IPS-20b (cell line): Measurements from ENCODE around the gene CRYGB.
"Not testable (repeated sequence)": the region's sequence is repeated elsewhere in the genome, so short reads cannot be mapped to it uniquely, and the experiment has no call there.

ENCODE experiments used
- H3K27ac ChIP-seq: one replicate; pipeline ENCODE4 v1.5.1; 2013; ENCODE audit warnings: low read length
- H3K27me3 ChIP-seq: 2 replicates; pipeline ENCODE4 v1.6.1; 2013; ENCODE audit warnings: mild to moderate bottlenecking, low read length, inconsistent platforms; ENCODE audit not compliant: insufficient read depth
- H3K36me3 ChIP-seq: 2 replicates; pipeline ENCODE4 v1.6.1; 2013; ENCODE audit warnings: low read depth, mild to moderate bottlenecking, inconsistent platforms, low read length, moderate library complexity; ENCODE audit not compliant: insufficient read depth
- H3K4me1 ChIP-seq: 2 replicates; pipeline ENCODE4 v1.6.1; 2013; ENCODE audit warnings: mild to moderate bottlenecking, control low read depth, inconsistent platforms, low read length, moderate library complexity; ENCODE audit not compliant: insufficient read depth
- H3K4me3 ChIP-seq: 2 replicates; pipeline ENCODE4 v1.5.1; 2013; ENCODE audit warnings: mild to moderate bottlenecking, low read length, inconsistent platforms
- H3K9ac ChIP-seq: 2 replicates; pipeline ENCODE4 v1.6.1; 2013; ENCODE audit warnings: low read depth, mild to moderate bottlenecking, inconsistent platforms, low read length, moderate library complexity
- H3K9me3 ChIP-seq: 2 replicates; pipeline ENCODE4 v1.6.1; 2013; ENCODE audit warnings: mild to moderate bottlenecking, low read depth, low read length, inconsistent platforms; ENCODE audit not compliant: insufficient read depth

The CRYGB gene

GRCh38 chr2:208148803-208149202 lies 2.8 kb upstream of the CRYGB start:
- Histone ChIP-seq H3K9ac (no peak overlapping the region), H3K27me3 (no peaks in the 10 kb centered on the region)

GRCh38 chr2:208147759-208148158 lies 1.8 kb upstream of the CRYGB start:
- Histone ChIP-seq H3K27me3 (no peaks in the 10 kb centered on the region), H3K36me3 (no peaks in the 10 kb centered on the region), H3K9ac (no peak overlapping the region), H3K4me1 (peaks cover 7% of the 10 kb centered on the region; the same call in 1 of the 2 replicates), H3K27ac (no peak overlapping the region), H3K4me3 (no peak overlapping the region), H3K9me3 (peaks cover 6% of the 10 kb centered on the region; the same call in 1 of the 2 replicates)

More at GRCh38 chr2:208148803-208149202, 2.8 kb upstream of the CRYGB start:
- H3K9me3 ChIP-seq = peaks cover 6% of the 10 kb centered on the region; the same call in 1 of the 2 replicates
- H3K36me3 ChIP-seq = no peaks in the 10 kb centered on the region
- H3K4me3 ChIP-seq = no peak overlapping the region
- no peak overlapping the region for H3K27ac ChIP-seq
- peaks cover 3% of the 10 kb centered on the region; the same call in 1 of the 2 replicates for H3K4me1 ChIP-seq

GRCh38 chr2:208147008-208147407 lies 1.1 kb upstream of the CRYGB start:
- H3K27me3 ChIP-seq = no peaks in the 10 kb centered on the region
- no peak overlapping the region for H3K4me3 ChIP-seq
- H3K9ac ChIP-seq = no peak overlapping the region
- H3K4me1 ChIP-seq = peaks cover 11% of the 10 kb centered on the region; the same call in 1 of the 2 replicates
- no peak overlapping the region for H3K27ac ChIP-seq
- H3K9me3 ChIP-seq = peaks cover 6% of the 10 kb centered on the region; the same call in 1 of the 2 replicates
- H3K36me3 ChIP-seq = no peaks in the 10 kb centered on the region

- H3K36me3 ChIP-seq = no peaks in the 10 kb centered on the region
- H3K9me3 ChIP-seq = peaks cover 2% of the 10 kb centered on the region
- H3K27me3 ChIP-seq = no peaks in the 10 kb centered on the region
- H3K9ac ChIP-seq = peak overlapping the region; percentile 49; the same call in 1 of the 2 replicates
- no peak overlapping the region for H3K4me3 ChIP-seq
- H3K27ac ChIP-seq = peak overlapping the region; percentile 1
- H3K4me1 ChIP-seq = peaks cover 11% of the 10 kb centered on the region; the same call in 1 of the 2 replicates
Observed at GRCh38 chr2:208142925-208143799, 2.8 kb downstream of the CRYGB start.

GRCh38 chr2:208142240-208142924 lies 3.6 kb downstream of the CRYGB start:
- H3K36me3 ChIP-seq = no peaks in the 10 kb centered on the region
- H3K4me3 ChIP-seq = no peak overlapping the region
- H3K27me3 ChIP-seq = no peaks in the 10 kb centered on the region
- H3K9ac ChIP-seq = peak overlapping the region; percentile 49; the same call in 1 of the 2 replicates
- peak overlapping the region; percentile 1 for H3K27ac ChIP-seq
- peaks cover 11% of the 10 kb centered on the region; the same call in 1 of the 2 replicates for H3K4me1 ChIP-seq
- H3K9me3 ChIP-seq = peaks cover 5% of the 10 kb centered on the region

DNA sequence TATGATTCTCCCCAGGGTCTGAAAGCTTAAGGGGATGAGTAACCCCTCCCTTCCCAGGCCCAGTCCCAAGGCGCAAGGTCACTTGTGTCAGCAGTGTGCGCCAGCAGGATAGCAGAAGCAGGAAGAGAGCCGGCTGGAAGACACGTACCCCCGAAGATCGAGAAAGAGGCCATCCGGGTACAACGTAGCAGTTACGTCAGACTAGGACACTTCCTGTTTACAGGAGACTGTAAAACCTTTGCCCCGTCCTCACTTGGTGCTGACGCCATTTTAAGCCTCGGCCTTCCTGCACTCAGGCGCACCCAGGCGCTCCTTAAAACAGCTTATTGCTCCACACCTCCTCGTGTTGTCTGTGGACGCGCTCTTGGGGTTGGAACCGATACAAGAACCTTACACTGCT lies 6.5 kb downstream of the CRYGB start:
- H3K27ac ChIP-seq = no peak overlapping the region
- H3K4me3 ChIP-seq = no peak overlapping the region
- H3K9me3 ChIP-seq = peaks cover 5% of the 10 kb centered on the region
- peaks cover 8% of the 10 kb centered on the region; the same call in 1 of the 2 replicates for H3K4me1 ChIP-seq
- no peaks in the 10 kb centered on the region for H3K36me3 ChIP-seq
- H3K9ac ChIP-seq = no peak overlapping the region
- no peaks in the 10 kb centered on the region for H3K27me3 ChIP-seq

- not testable (repeated sequence) for H3K27me3 ChIP-seq, H3K9ac ChIP-seq, H3K4me3 ChIP-seq, H3K4me1 ChIP-seq, H3K27ac ChIP-seq, H3K9me3 ChIP-seq, H3K36me3 ChIP-seq
Observed at GRCh38 chr2:208138334-208138733, 7.6 kb downstream of the CRYGB start.

DNA sequence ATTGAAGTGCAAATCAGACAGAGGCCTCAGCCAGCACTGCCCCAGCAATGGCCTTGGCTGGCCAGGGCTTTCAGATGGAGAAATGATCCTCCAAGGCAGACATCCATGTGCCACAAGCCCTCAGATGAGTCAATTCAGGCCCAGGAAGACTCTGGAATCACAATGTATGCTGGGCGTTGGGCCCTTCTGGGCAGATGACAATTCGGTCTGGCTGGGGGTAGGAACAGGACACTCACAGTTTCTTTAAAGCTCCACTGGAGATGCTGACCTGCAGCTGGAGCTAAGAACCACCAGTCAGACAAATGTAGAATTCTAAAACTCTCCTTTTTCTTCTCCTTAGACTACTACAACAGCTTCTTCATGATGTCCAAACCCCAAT lies 9.3 kb downstream of the CRYGB start:
- Histone ChIP-seq H3K9me3 (peaks cover 5% of the 10 kb centered on the region), H3K4me1 (no peaks in the 10 kb centered on the region), H3K36me3 (no peaks in the 10 kb centered on the region), H3K27me3 (no peaks in the 10 kb centered on the region), H3K4me3 (no peak overlapping the region), H3K27ac (no peak overlapping the region), H3K9ac (no peak overlapping the region)

- Histone ChIP-seq H3K27ac (no peak overlapping the region), H3K4me3 (no peak overlapping the region), H3K9ac (no peak overlapping the region), H3K27me3 (no peaks in the 10 kb centered on the region), H3K4me1 (no peaks in the 10 kb centered on the region), H3K36me3 (no peaks in the 10 kb centered on the region), H3K9me3 (peaks cover 5% of the 10 kb centered on the region)
Observed at GRCh38 chr2:208135794-208136715, 9.9 kb downstream of the CRYGB start.

GRCh38 chr2:208134928-208135586 lies 10.9 kb downstream of the CRYGB start:
- Histone ChIP-seq H3K27ac (no peak overlapping the region), H3K36me3 (no peaks in the 10 kb centered on the region), H3K4me3 (no peak overlapping the region), H3K9ac (no peak overlapping the region), H3K9me3 (peaks cover 5% of the 10 kb centered on the region), H3K4me1 (no peaks in the 10 kb centered on the region), H3K27me3 (no peaks in the 10 kb centered on the region)

- H3K4me3 ChIP-seq = no peak overlapping the region
Observed at GRCh38 chr2:208130712-208131110, 15.2 kb downstream of the CRYGB start.

More at GRCh38 chr2:208130712-208131110, 15.2 kb downstream of the CRYGB start:
- no peak overlapping the region for H3K9ac ChIP-seq
- no peak overlapping the region for H3K27ac ChIP-seq
- H3K27me3 ChIP-seq = no peaks in the 10 kb centered on the region
- no peaks in the 10 kb centered on the region for H3K9me3 ChIP-seq
- H3K36me3 ChIP-seq = no peaks in the 10 kb centered on the region
- H3K4me1 ChIP-seq = no peaks in the 10 kb centered on the region
